GM19467 (cell line): Measurements from ENCODE around the gene PDE10A.

ENCODE experiments used
- ATAC-seq: cut with Tn5 transposase; IDR thresholded peaks from one replicate; pipeline ENCODE4 v1.9.1; 2021; ENCODE audit warnings: mild to moderate bottlenecking, moderate library complexity; ENCODE audit not compliant: unreplicated experiment

Gene PDE10A

GRCh38 chr6:165426892-165427291 lies 236.1 kb downstream of the PDE10A start:
- no peak for ATAC-seq

GRCh38 chr6:165422192-165422591 lies 240.8 kb downstream of the PDE10A start:
- no peak for ATAC-seq

- no peak for ATAC-seq
Observed at GRCh38 chr6:165417278-165417865, 245.7 kb downstream of the PDE10A start.

GRCh38 chr6:165404697-165405096 lies 258.3 kb downstream of the PDE10A start:
- no peak for ATAC-seq

- ATAC-seq, result no peak
Observed at GRCh38 chr6:165404296-165404695, 258.7 kb downstream of the PDE10A start.

- ATAC-seq, result no peak
Observed at GRCh38 chr6:165403006-165403595, 259.9 kb downstream of the PDE10A start.

- ATAC-seq, result no peak
Observed at GRCh38 chr6:165401092-165401491, 261.9 kb downstream of the PDE10A start.

GRCh38 chr6:165390475-165390874 lies 272.6 kb downstream of the PDE10A start:
- no peak for ATAC-seq

GRCh38 chr6:165389534-165389933 lies 273.5 kb downstream of the PDE10A start:
- ATAC-seq, result no peak

- no peak for ATAC-seq
Observed at GRCh38 chr6:165383323-165383722, 279.7 kb downstream of the PDE10A start.

GRCh38 chr6:165376100-165376499 lies 286.9 kb downstream of the PDE10A start:
- ATAC-seq, result no peak

GRCh38 chr6:165365371-165365770 lies 297.7 kb downstream of the PDE10A start:
- no peak for ATAC-seq

GRCh38 chr6:165345700-165346099 lies 317.3 kb downstream of the PDE10A start:
- no peak for ATAC-seq

GRCh38 chr6:165340532-165340931 lies 322.5 kb downstream of the PDE10A start:
- no peak for ATAC-seq

GRCh38 chr6:165325609-165326008 lies 337.4 kb downstream of the PDE10A start:
- ATAC-seq, result no peak

GRCh38 chr6:165321555-165322145 lies 341.4 kb downstream of the PDE10A start:
- ATAC-seq, result no peak

GRCh38 chr6:165321150-165321549 lies 341.9 kb downstream of the PDE10A start:
- ATAC-seq, result no peak

GRCh38 chr6:165317723-165318122 lies 345.3 kb downstream of the PDE10A start:
- ATAC-seq, result no peak

- no peak for ATAC-seq
Observed at GRCh38 chr6:165308926-165309731, 353.9 kb downstream of the PDE10A start, which contains the start of gene C6orf118. Gene C6orf118, minus strand, starts transcription at chr6:165309605. Its CDS starts 19 bp downstream, at chr6:165309586.

GRCh38 chr6:165306955-165307354 lies 356.1 kb downstream of the PDE10A start:
- no peak for ATAC-seq

- no peak for ATAC-seq
Observed at GRCh38 chr6:165301372-165302246, 361.4 kb downstream of the PDE10A start.
